ENCODE results near the gene BTN1A1. TPM values are rescaled to one million over a fixed set of nuclear protein-coding genes. Genes with fewer than 3 reads are reported as not detected.

BTN1A1 gene
- total RNA-seq, 4 donors from 2014 or later: not detected

DNA sequence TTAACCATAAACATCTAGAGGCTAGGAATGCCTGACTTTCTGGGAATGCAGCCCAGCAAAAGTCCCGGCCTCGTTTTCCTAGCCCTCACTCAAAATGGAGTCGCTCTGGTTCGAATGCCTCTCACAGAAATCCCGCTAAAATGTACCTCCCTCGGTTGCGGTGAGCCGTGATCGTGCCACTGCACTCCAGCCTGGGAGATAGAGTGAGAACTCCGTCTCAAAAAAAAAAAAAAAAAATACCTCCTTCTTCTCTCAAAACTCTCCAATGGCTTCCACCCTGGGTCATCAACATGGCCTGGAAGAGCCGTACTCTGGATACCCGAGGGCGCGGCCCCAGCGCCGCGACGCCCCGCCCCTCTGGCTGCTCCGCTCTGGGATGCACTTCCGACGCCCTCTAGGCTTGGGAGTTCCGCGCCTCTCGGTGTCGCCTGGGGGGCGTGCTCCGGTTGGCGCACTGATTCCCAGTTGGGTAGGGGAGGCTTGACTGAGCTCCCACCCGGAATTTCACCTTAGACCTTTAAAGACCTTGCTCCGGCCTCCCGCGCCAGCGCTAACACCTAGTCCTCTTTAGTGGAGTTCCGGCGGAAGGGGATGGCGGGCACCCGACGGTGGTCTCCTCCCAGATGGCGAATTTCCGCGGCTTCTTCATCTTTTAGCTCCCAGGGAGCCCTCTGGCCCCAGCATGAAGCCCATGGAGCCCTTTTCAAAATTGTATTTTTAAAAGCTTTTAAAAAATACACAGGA, 50.3 kb downstream of the BTN1A1 start:
- H3K27ac ChIP-seq: no peak overlapping the region
- H3K4me1 ChIP-seq: peaks cover 10 to 13% of the 10 kb centered on the region in 2 donors
- intact Hi-C loops (cut with DNase I; ENCODE audit: low total_unique reads) (loop anchor here (10.0 kb wide), 1 partner anchor 924 kb away; the partner anchor contains the start of gene ZNF184), in situ Hi-C loops (cut with MboI; ENCODE audit: low sequenced_read_pairs in 4 of 4) (no loop called here)
- peak overlapping the region; percentile 50 to 62 (median 56) for H3K4me3 ChIP-seq
- TF ChIP-seq, protein P1, sequence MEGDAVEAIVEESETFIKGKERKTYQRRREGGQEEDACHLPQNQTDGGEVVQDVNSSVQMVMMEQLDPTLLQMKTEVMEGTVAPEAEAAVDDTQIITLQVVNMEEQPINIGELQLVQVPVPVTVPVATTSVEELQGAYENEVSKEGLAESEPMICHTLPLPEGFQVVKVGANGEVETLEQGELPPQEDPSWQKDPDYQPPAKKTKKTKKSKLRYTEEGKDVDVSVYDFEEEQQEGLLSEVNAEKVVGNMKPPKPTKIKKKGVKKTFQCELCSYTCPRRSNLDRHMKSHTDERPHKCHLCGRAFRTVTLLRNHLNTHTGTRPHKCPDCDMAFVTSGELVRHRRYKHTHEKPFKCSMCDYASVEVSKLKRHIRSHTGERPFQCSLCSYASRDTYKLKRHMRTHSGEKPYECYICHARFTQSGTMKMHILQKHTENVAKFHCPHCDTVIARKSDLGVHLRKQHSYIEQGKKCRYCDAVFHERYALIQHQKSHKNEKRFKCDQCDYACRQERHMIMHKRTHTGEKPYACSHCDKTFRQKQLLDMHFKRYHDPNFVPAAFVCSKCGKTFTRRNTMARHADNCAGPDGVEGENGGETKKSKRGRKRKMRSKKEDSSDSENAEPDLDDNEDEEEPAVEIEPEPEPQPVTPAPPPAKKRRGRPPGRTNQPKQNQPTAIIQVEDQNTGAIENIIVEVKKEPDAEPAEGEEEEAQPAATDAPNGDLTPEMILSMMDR (IDR thresholded peaks at IDR 0.05 in 4 of 5, conservative IDR thresholded peaks at IDR 0.05 in 1 of 5): no peak
- TF ChIP-seq POLR2A (IDR thresholded peaks at IDR 0.05): no peak
- DNase-seq (no peak), ATAC-seq (no peak)
- H3K9me3 ChIP-seq: no peaks in the 10 kb centered on the region
- no peaks in the 10 kb centered on the region for H3K27me3 ChIP-seq
- H3K36me3 ChIP-seq: peaks cover 0 to 14% of the 10 kb centered on the region in 2 donors

DNA sequence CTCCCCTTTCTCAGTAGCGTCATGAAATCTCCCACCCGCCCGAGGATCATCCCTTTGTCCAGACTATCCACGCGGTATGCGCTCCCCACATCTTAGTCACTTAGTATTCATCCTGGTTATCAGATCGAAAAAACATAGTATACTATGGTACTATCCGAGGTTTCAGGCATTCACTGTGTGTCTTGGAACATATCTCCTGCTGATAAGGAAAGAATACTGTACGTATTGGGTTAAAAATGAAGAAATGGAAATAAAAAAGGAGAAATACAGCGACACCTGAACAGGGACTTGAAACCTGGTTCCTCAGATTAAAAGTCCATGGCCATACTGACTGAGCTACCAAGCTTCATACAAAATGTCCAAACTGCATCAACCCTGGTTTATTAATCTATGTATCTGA, 52.1 kb downstream of the BTN1A1 start:
- no peak overlapping the region for H3K4me3 ChIP-seq
- TF ChIP-seq, protein P1 (IDR thresholded peaks at IDR 0.05 in 4 of 5, conservative IDR thresholded peaks at IDR 0.05 in 1 of 5): no peak
- TF ChIP-seq POLR2A (IDR thresholded peaks at IDR 0.05): no peak
- DNase-seq: no peak
- ATAC-seq: no peak
- no peaks in the 10 kb centered on the region for H3K27me3 ChIP-seq
- intact Hi-C loops (cut with DNase I; ENCODE audit: low total_unique reads) (loop anchor here (10.0 kb wide), 1 partner anchor 923 kb away; the partner anchor contains the start of gene ZNF184), in situ Hi-C loops (cut with MboI; ENCODE audit: low sequenced_read_pairs in 4 of 4) (no loop called here)
- no peak overlapping the region for H3K27ac ChIP-seq
- H3K9me3 ChIP-seq: no peaks in the 10 kb centered on the region
- no peaks in the 10 kb centered on the region for H3K36me3 ChIP-seq
- H3K4me1 ChIP-seq: peaks cover 10 to 13% of the 10 kb centered on the region in 2 donors

DNA sequence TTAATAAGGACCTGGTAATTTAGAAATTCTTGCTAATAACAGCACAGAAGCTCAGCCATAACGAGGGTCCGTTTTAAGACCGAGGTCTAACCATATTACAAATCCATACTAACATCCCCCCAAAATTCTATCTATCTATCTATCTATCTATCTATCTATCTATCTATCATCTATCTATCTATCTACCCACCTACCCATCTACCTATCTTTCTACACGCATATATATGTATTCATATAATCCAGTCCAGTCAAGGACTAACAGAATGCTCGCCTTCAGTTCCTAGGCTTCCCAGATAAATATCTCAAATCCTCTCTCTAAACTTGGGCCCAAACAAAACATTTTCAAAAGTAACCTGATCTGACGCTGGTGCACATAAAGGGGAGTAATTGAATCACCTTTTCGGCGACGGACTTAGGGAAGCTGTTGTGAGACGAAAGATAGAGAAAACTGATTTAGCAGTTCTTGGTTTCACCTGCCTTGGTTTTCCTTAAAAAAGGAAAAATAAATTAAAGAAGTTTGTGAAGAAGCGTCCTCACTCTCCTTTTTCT, 52.6 kb downstream of the BTN1A1 start:
- H3K4me3 ChIP-seq: peak overlapping the region; percentile 52 to 63 (median 60)
- H3K4me1 ChIP-seq: peaks cover 10 to 13% of the 10 kb centered on the region in 2 donors
- peak overlapping the region; percentile 75 to 85 (median 79) for H3K27ac ChIP-seq
- intact Hi-C loops (cut with DNase I; ENCODE audit: low total_unique reads) (loop anchor here (1.0 to 10.0 kb wide), 2 partner anchors 15 to 922 kb away; partner anchors contain the start of gene ZNF184), in situ Hi-C loops (cut with MboI; ENCODE audit: low sequenced_read_pairs in 4 of 4) (no loop called here)
- no peaks in the 10 kb centered on the region for H3K9me3 ChIP-seq
- H3K27me3 ChIP-seq: no peaks in the 10 kb centered on the region
- H3K36me3 ChIP-seq: no peaks in the 10 kb centered on the region
- no peak for DNase-seq
- ATAC-seq: no peak
- TF ChIP-seq, protein P1 (IDR thresholded peaks at IDR 0.05 in 4 of 5, conservative IDR thresholded peaks at IDR 0.05 in 1 of 5): no peak
- TF ChIP-seq POLR2A (IDR thresholded peaks at IDR 0.05): no peak

DNA sequence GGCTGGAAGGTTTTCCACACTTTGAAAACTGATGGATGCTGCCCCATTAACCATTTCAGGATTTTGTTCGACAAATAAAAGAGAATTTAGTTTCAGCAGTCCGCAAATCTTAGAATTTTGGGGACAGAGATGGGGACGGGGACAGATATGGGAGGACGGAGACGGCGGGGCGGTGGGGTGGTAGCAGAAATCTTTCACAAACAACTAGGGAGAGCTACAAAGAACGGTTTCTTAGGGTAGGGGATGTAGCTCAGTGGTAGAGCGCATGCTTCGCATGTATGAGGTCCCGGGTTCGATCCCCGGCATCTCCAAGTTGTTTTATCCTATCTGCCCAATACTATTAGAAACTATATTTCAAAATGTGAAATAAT, 53.1 kb downstream of the BTN1A1 start:
- Histone ChIP-seq H3K4me3 (peak overlapping the region; percentile 52 to 63 (median 60)), H3K27me3 (no peaks in the 10 kb centered on the region), H3K27ac (peak overlapping the region; percentile 75 to 85 (median 79)), H3K4me1 (peaks cover 10 to 13% of the 10 kb centered on the region in 2 donors), H3K36me3 (no peaks in the 10 kb centered on the region), H3K9me3 (no peaks in the 10 kb centered on the region)
- ATAC-seq (peak; percentile 78 to 79), DNase-seq (peak; percentile 39 to 53)
- no peak for TF ChIP-seq POLR2A (IDR thresholded peaks at IDR 0.05)
- TF ChIP-seq, protein P1 (IDR thresholded peaks at IDR 0.05 in 4 of 5, conservative IDR thresholded peaks at IDR 0.05 in 1 of 5): no peak
- intact Hi-C loops (cut with DNase I; ENCODE audit: low total_unique reads): loop anchor here (1.0 to 10.0 kb wide), 2 partner anchors 16 to 922 kb away; partner anchors contain the start of gene ZNF184
- in situ Hi-C loops (cut with MboI; ENCODE audit: low sequenced_read_pairs in 4 of 4): no loop called here
